ENCODE data around the gene PTGR1.
"Not testable (repeated sequence)": the region's sequence is repeated elsewhere in the genome, so short reads cannot be mapped to it uniquely, and the experiment has no call there.

The PTGR1 gene

GRCh38 chr9:111610845-111611244 is 11.4 kb upstream of the PTGR1 start:
- DNase-seq = no peak

- no peak for DNase-seq
These were observed 10.7 kb upstream of the PTGR1 start for GRCh38 chr9:111610149-111610548.

- no peak for DNase-seq
These were observed 5.7 kb upstream of the PTGR1 start for GRCh38 chr9:111605041-111605559.

GRCh38 chr9:111604054-111604615 is 4.7 kb upstream of the PTGR1 start:
- DNase-seq = no peak

- DNase-seq = no peak
These were observed 3.6 kb upstream of the PTGR1 start for GRCh38 chr9:111603041-111603440.

GRCh38 chr9:111601237-111602018 is 2.0 kb upstream of the PTGR1 start:
- DNase-seq = no peak

GRCh38 chr9:111599955-111600343 is 502 bp upstream of the PTGR1 start:
- DNase-seq = no peak

GRCh38 chr9:111598733-111599091 is 735 bp downstream of the PTGR1 start:
- DNase-seq = no peak

- DNase-seq = peak; percentile 59 to 66
These were observed 1.4 kb downstream of the PTGR1 start for GRCh38 chr9:111597852-111598732.

GRCh38 chr9:111588846-111589245 is 10.6 kb downstream of the PTGR1 start:
- DNase-seq = no peak

GRCh38 chr9:111586378-111586777 is 13.1 kb downstream of the PTGR1 start:
- no peak for DNase-seq

GRCh38 chr9:111582888-111583287 is 16.6 kb downstream of the PTGR1 start:
- DNase-seq = no peak

- no peak for DNase-seq
These were observed 26.4 kb downstream of the PTGR1 start for GRCh38 chr9:111572950-111573604.

- DNase-seq = not testable (repeated sequence)
These were observed 31.3 kb downstream of the PTGR1 start for GRCh38 chr9:111568127-111568526.

- no peak for DNase-seq
These were observed 33.2 kb downstream of the PTGR1 start for GRCh38 chr9:111566234-111566633.

- DNase-seq = no peak
These were observed 38.2 kb downstream of the PTGR1 start for GRCh38 chr9:111561165-111561719.

GRCh38 chr9:111559000-111559610 is 40.3 kb downstream of the PTGR1 start:
- DNase-seq = no peak

- DNase-seq = not testable (repeated sequence)
These were observed 44.0 kb downstream of the PTGR1 start for GRCh38 chr9:111555425-111555824.

GRCh38 chr9:111548623-111549022 is 50.8 kb downstream of the PTGR1 start:
- no peak for DNase-seq

GRCh38 chr9:111542497-111543254 is 56.8 kb downstream of the PTGR1 start:
- no peak for DNase-seq

- DNase-seq = no peak
These were observed 66.2 kb downstream of the PTGR1 start for GRCh38 chr9:111533099-111533790.
